GM18517 (cell line): Measurements from ENCODE around the gene CRIP1.

Source experiments
- ATAC-seq: cut with Tn5 transposase; IDR thresholded peaks from one replicate; pipeline ENCODE4 v1.9.1; 2021; ENCODE audit warnings: mild to moderate bottlenecking, moderate library complexity; ENCODE audit not compliant: unreplicated experiment

Gene CRIP1

GRCh38 chr14:105450864-105451720 is 35.6 kb upstream of the CRIP1 start:
- ATAC-seq = no peak

GRCh38 chr14:105452963-105453362 is 33.7 kb upstream of the CRIP1 start:
- ATAC-seq = no peak

GRCh38 chr14:105453847-105454246 is 32.8 kb upstream of the CRIP1 start:
- no peak for ATAC-seq

- ATAC-seq = no peak
Observed at GRCh38 chr14:105455086-105455640, 31.5 kb upstream of the CRIP1 start.

- no peak for ATAC-seq
Observed at GRCh38 chr14:105455766-105456660, 30.7 kb upstream of the CRIP1 start.

- no peak for ATAC-seq
Observed at GRCh38 chr14:105456736-105457617, 29.7 kb upstream of the CRIP1 start.

- ATAC-seq = no peak
Observed at GRCh38 chr14:105458010-105458409, 28.7 kb upstream of the CRIP1 start.

- ATAC-seq = no peak
Observed at GRCh38 chr14:105458571-105458970, 28.1 kb upstream of the CRIP1 start.

GRCh38 chr14:105460116-105460515 is 26.6 kb upstream of the CRIP1 start:
- ATAC-seq = no peak

- ATAC-seq = no peak
Observed at GRCh38 chr14:105460616-105461015, 26.1 kb upstream of the CRIP1 start.

GRCh38 chr14:105461903-105462302 is 24.8 kb upstream of the CRIP1 start:
- no peak for ATAC-seq

- ATAC-seq = no peak
Observed at GRCh38 chr14:105464501-105464900, 22.2 kb upstream of the CRIP1 start.

- ATAC-seq = no peak
Observed at GRCh38 chr14:105465209-105466031, 21.3 kb upstream of the CRIP1 start.

- no peak for ATAC-seq
Observed at GRCh38 chr14:105466531-105467248, 20.0 kb upstream of the CRIP1 start.

- ATAC-seq = no peak
Observed at GRCh38 chr14:105467249-105467941, 19.3 kb upstream of the CRIP1 start.

- no peak for ATAC-seq
Observed at GRCh38 chr14:105467942-105468471, 18.7 kb upstream of the CRIP1 start.

- ATAC-seq = no peak
Observed at GRCh38 chr14:105468621-105469241, 18.0 kb upstream of the CRIP1 start.
